PC-3 (cell line): Measurements from ENCODE around the gene RCSD1. TPM values are rescaled to one million over a fixed set of nuclear protein-coding genes. Genes with fewer than 3 reads are reported as not detected.

Experiments
- ATAC-seq: fragments of 200-7000 bp; cut with Tn5 transposase; 2 replicates; pipeline ENCODE4 v1.9.1; 2020; ENCODE audit warnings: mild to moderate bottlenecking, moderate library complexity
- BruUV-seq: library from RNA; stranded (reverse); fragments of 400-500 nt; replicated peaks from 2 replicates; lab custom pipeline; 2021; lab: Mats Ljungman, UMichigan
- CTCF ChIA-PET: fragments of 300-600 bp; sonication (Branson Sonifier 250); formaldehyde crosslinking; loops from one replicate; lab custom pipeline; 2022; ENCODE audit warnings: antibody characterized with exemption; lab: Charles Lee
- POLR2A ChIA-PET: fragments of 300-600 bp; sonication (Branson Sonifier 250); formaldehyde crosslinking; loops from one replicate; lab custom pipeline; 2022; ENCODE audit warnings: antibody characterized with exemption; ENCODE audit not compliant: unreplicated experiment; lab: Charles Lee
- DNase-seq: peaks from one replicate; pipeline ENCODE4 v3.0.0-alpha.2; 2015
- H2AFZ ChIP-seq: fragments of 300-600 bp; sonication (generic); 2 replicates; pipeline ENCODE4 v1.6.0; 2016; ENCODE audit warnings: antibody characterized with exemption, low read length
- H3F3A ChIP-seq: fragments of 300-600 bp; sonication (generic); one replicate; pipeline ENCODE4 v1.6.0; 2017; ENCODE audit warnings: antibody characterized with exemption, low read length, control low read depth, mild to moderate bottlenecking; ENCODE audit not compliant: unreplicated experiment
- H3K27ac ChIP-seq: fragments of 300-600 bp; sonication (generic); 2 replicates; pipeline ENCODE4 v1.5.1; 2016; ENCODE audit warnings: mild to moderate bottlenecking, low read length
- H3K27me3 ChIP-seq: fragments of 300-600 bp; sonication (generic); 2 replicates; pipeline ENCODE4 v1.6.1; 2016; ENCODE audit warnings: low read length, mixed read lengths
- H3K36me3 ChIP-seq: fragments of 300-600 bp; sonication (generic); 2 replicates; pipeline ENCODE4 v1.6.1; 2016; ENCODE audit warnings: low read depth, mixed run types, low read length, mixed read lengths
- H3K4me1 ChIP-seq: fragments of 300-600 bp; sonication (generic); 2 replicates; pipeline ENCODE4 v1.5.1; 2016; ENCODE audit warnings: low read length; ENCODE audit not compliant: insufficient read depth
- H3K4me2 ChIP-seq: fragments of 300-600 bp; sonication (generic); 2 replicates; pipeline ENCODE4 v1.6.0; 2016; ENCODE audit warnings: low read length
- H3K4me3 ChIP-seq: fragments of 300-600 bp; sonication (generic); 2 replicates; pipeline ENCODE4 v1.5.1; 2016; ENCODE audit warnings: mild to moderate bottlenecking, low read length, mixed read lengths
- H3K79me2 ChIP-seq: fragments of 300-600 bp; sonication (generic); 2 replicates; pipeline ENCODE4 v1.6.1; 2017; ENCODE audit warnings: low read length, mixed read lengths
- H3K9ac ChIP-seq: fragments of 300-600 bp; sonication (generic); 2 replicates; pipeline ENCODE4 v1.6.0; 2016; ENCODE audit warnings: mild to moderate bottlenecking, low read length
- H3K9me2 ChIP-seq: fragments of 300-600 bp; sonication (generic); replicated peaks from 2 replicates; pipeline ENCODE4 v1.6.1; 2016; ENCODE audit warnings: mixed run types, low read length, mixed read lengths
- H3K9me3 ChIP-seq: fragments of 300-600 bp; sonication (generic); 2 replicates; pipeline ENCODE4 v1.6.1; 2016; ENCODE audit warnings: low read length, mixed read lengths
- H4K20me1 ChIP-seq: fragments of 300-600 bp; sonication (generic); 2 replicates; pipeline ENCODE4 v1.6.1; 2016; ENCODE audit warnings: low read length, mixed read lengths
- CTCF ChIP-seq: fragments of 300-600 bp; sonication (generic); conservative IDR thresholded peaks from 2 replicates; pipeline ENCODE4 v1.5.1; 2017; ENCODE audit warnings: antibody characterized with exemption, low read depth, mild to moderate bottlenecking, low read length
- EZH2 ChIP-seq: fragments of 300-600 bp; sonication (generic); IDR thresholded peaks from one replicate; pipeline ENCODE4 v1.6.1; 2017; ENCODE audit warnings: antibody characterized with exemption, mild to moderate bottlenecking, low read length; ENCODE audit not compliant: unreplicated experiment
- EZH2phosphoT487 ChIP-seq: fragments of 300-600 bp; sonication (generic); IDR thresholded peaks from 2 replicates; pipeline ENCODE4 v1.6.1; 2018; ENCODE audit warnings: mild to moderate bottlenecking, antibody characterized with exemption, low read length, borderline replicate concordance
- intact Hi-C: fragments of 100-400 bp; cut with micrococcal nuclease; formaldehyde crosslinking; loops from 2 replicates; pipeline ENCODE4 v1.9.0; 2023
- total RNA-seq: library from RNA; depleted of rRNA; stranded (reverse); fragments of >200 nt; gene quantifications from 2 replicates; pipeline ENCODE4 v1.2.3, GENCODE V29; 2014

RCSD1 gene
- total RNA-seq, 1 experiment from 2014 or later, result not detected

- ChIA-PET POLR2A (no interaction called here), CTCF (interaction anchor here (0.7 kb wide), 1 partner anchor 183 kb away, joined by 3 read pairs; no protein-coding TSS in a partner anchor)
- ATAC-seq (no peak), DNase-seq (no peak)
- H3K79me2 ChIP-seq, result no peaks in the 10 kb centered on the region
- intact Hi-C loops, result no loop called here
- H3K9me3 ChIP-seq, result no peaks in the 10 kb centered on the region
- H4K20me1 ChIP-seq, result no peaks in the 10 kb centered on the region
- no peaks in the 10 kb centered on the region for H3K36me3 ChIP-seq
- H3K4me2 ChIP-seq, result no peak overlapping the region
- no peak overlapping the region for H3K9ac ChIP-seq
- TF ChIP-seq EZH2phosphoT487 (no peak), CTCF (no peak), EZH2 (no peak)
- no peak overlapping the region for H3K4me3 ChIP-seq
- peaks cover 55% of the 10 kb centered on the region for H3K27me3 ChIP-seq
- H3K9me2 ChIP-seq, result no peaks in the 10 kb centered on the region
- BruUV-seq, result no TSS peak
- H3K27ac ChIP-seq, result no peak overlapping the region
- no peaks in the 10 kb centered on the region for H3F3A ChIP-seq
- no peak overlapping the region for H2AFZ ChIP-seq
- peaks cover 6% of the 10 kb centered on the region; the same call in 1 of the 2 replicates for H3K4me1 ChIP-seq
Observed at GRCh38 chr1:167625040-167625823, 4.8 kb upstream of the RCSD1 start.

- no peak for DNase-seq
- intact Hi-C loops, result no loop called here
- Histone ChIP-seq H3K9me2 (no peaks in the 10 kb centered on the region), H3F3A (no peaks in the 10 kb centered on the region), H3K27ac (no peak overlapping the region), H3K4me3 (no peak overlapping the region), H3K4me2 (no peak overlapping the region), H3K9ac (no peak overlapping the region), H2AFZ (no peak overlapping the region), H3K27me3 (peaks cover 65% of the 10 kb centered on the region), H3K79me2 (no peaks in the 10 kb centered on the region), H3K4me1 (peaks cover 9% of the 10 kb centered on the region; the same call in 1 of the 2 replicates), H3K36me3 (no peaks in the 10 kb centered on the region), H4K20me1 (no peaks in the 10 kb centered on the region), H3K9me3 (no peaks in the 10 kb centered on the region)
- POLR2A ChIA-PET, result no interaction called here
- no peak for TF ChIP-seq CTCF
- no peak for TF ChIP-seq EZH2
- TF ChIP-seq EZH2phosphoT487, result no peak
- ATAC-seq, result no peak
- BruUV-seq, result no TSS peak
- CTCF ChIA-PET, result no interaction called here
Observed at GRCh38 chr1:167627615-167627864, 2.5 kb upstream of the RCSD1 start.
